ENCODE data around the gene NRXN2. TPM values are rescaled to one million over a fixed set of nuclear protein-coding genes. Genes with fewer than 3 reads are reported as not detected.

The NRXN2 gene
- total and polyA plus RNA-seq, 5 donors from 2014 or later, result 0.42 TPM; not detected in 4

DNA sequence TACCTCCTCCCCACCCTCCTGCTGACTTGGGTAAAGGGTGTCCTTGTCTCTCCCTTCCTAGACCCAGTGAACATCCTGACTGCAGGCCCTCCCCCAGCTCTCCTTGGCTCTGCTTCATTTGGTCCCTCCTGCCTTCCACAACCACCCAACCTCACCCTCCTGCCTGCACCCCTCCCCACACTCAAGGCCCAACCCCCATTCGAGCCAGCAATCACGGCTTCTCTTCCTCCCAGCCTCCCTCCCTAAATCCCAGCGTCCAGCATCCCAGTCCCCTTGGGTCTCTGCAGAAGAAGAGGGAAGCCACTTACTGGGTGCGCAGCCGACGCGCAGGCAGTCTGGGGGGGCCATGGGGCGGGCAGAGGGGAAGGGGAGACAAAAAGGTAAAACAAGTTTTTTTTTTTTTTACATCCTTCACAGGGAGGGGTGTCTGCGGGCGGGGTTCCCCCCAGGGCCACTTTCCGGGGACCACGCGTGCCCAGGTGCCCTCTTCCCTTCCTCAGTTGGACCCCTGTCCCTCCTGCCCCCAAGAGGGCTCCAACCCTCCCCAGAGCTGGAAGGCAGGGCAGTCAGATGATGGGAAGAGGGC lies 69.5 kb downstream of the NRXN2 start:
- Histone ChIP-seq H3K36me3 (ENCODE audit: control insufficient read depth, insufficient read depth, low read length) (no peaks in the 10 kb centered on the region), H3K27ac (ENCODE audit: insufficient read depth, low read length, poor library complexity, severe bottlenecking) (no peak overlapping the region), H3K27me3 (ENCODE audit: control insufficient read depth, insufficient read depth, low read length) (no peaks in the 10 kb centered on the region), H3K4me1 (ENCODE audit: control insufficient read depth, insufficient read depth, low read length, poor library complexity, severe bottlenecking) (no peaks in the 10 kb centered on the region), H3K9me3 (ENCODE audit: control insufficient read depth in 2 of 2, low read length in 2 of 2) (no peaks in the 10 kb centered on the region), H3K4me3 (ENCODE audit: low read depth, low read length) (no peak overlapping the region)
- Mint-ChIP-seq H3K4me1 (peaks cover 0 to 6% (median 2%) of the 10 kb centered on the region in 4 donors), H3K4me3 (no peak overlapping the region), H3K27me3 (peaks cover 24% of the 10 kb centered on the region), H3K9me3 (peaks cover 0 to 1% (median 0%) of the 10 kb centered on the region in 7 donors), H3K27ac (no peak overlapping the region), H3K36me3 (no peaks in the 10 kb centered on the region)
- ATAC-seq (ENCODE audit: low read depth in 2 of 2) (peak in 1 of 2 donors; percentile 10), DNase-seq (no peak)

DNA sequence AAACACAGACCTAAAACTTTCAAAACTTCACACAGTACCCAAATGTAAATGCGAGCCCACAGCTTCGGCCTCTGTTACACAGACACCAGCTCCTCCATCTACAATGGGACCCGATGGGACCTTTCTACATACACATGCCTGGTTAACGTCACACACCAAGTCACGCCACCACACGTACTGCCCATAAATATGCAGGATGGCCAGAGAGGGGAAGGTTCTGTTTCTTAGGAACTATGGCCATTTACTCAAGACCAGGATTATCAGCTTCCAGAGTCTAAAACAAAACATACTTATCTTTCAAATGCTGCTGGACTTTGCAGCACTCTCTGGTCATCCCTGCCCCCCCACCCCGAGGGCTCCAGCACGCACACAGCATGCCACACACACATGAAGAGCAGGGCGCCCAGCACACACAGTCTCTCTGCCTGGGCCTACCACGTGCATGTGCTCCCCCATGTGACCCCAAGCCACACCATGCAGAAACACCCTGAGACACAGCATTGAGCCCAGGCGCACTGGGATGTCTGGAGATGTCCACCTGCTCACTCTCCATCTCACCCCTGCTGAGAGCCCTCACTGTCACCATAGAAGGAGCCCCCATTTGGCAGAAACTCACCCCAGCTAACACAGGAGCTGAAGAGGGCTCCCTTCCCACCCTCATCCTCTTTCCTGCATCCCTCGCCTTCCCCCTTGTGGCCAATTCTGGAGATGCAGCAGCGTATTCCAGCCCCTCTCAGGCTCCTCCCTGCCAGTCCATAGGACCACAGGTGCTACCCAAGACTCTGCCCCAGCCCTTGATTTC lies 70.2 kb downstream of the NRXN2 start:
- Mint-ChIP-seq H3K27me3 (peaks cover 24% of the 10 kb centered on the region), H3K36me3 (no peaks in the 10 kb centered on the region), H3K4me1 (peaks cover 0 to 6% (median 2%) of the 10 kb centered on the region in 4 donors), H3K4me3 (no peak overlapping the region), H3K9me3 (peaks cover 0 to 1% (median 0%) of the 10 kb centered on the region in 7 donors), H3K27ac (peak overlapping the region in 1 of 3 donors; percentile 20)
- Histone ChIP-seq H3K36me3 (ENCODE audit: control insufficient read depth, insufficient read depth, low read length) (no peaks in the 10 kb centered on the region), H3K27me3 (ENCODE audit: control insufficient read depth, insufficient read depth, low read length) (no peaks in the 10 kb centered on the region), H3K4me1 (ENCODE audit: control insufficient read depth, insufficient read depth, low read length, poor library complexity, severe bottlenecking) (no peaks in the 10 kb centered on the region), H3K9me3 (ENCODE audit: control insufficient read depth in 2 of 2, low read length in 2 of 2) (no peaks in the 10 kb centered on the region), H3K27ac (ENCODE audit: insufficient read depth, low read length, poor library complexity, severe bottlenecking) (no peak overlapping the region), H3K4me3 (ENCODE audit: low read depth, low read length) (no peak overlapping the region)
- ATAC-seq (ENCODE audit: low read depth in 2 of 2) (peak; percentile 32 to 60), DNase-seq (peak; percentile 42 to 60 (median 55))

DNA sequence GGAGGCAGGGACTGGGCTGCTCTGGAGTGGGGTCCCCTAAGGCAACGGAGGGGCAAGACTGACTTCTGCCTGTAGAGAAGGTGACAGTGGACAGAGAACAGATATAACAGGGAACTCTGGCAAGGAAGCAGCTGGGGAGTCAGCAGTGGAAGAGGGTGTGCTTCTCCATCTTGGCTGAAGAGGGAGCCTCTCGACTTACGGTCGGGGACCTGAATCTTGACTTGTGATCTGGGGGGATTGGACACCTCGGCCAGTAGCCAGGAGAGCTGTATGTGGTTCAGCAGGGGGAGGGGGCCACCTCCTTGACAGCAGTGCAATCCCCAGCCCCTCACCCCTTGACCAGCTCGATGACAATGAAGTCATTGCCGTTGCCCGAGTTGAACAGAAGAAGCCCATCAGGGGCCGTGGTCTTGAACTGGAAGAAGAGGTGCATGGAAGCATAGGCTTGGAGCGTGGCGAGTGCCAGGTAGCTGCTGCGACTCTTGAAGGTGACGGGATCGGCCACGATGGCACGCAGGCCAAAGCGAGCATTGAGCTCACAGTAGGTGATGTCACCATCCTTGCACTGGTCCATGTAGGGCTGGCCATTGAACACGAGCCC lies 72.0 kb downstream of the NRXN2 start:
- ATAC-seq (ENCODE audit: low read depth in 2 of 2) (no peak), DNase-seq (peak in 1 of 3 donors; percentile 11)
- H3K4me3 ChIP-seq (ENCODE audit: low read depth, low read length), result no peak overlapping the region
- Mint-ChIP-seq H3K36me3 (no peaks in the 10 kb centered on the region), H3K27ac (no peak overlapping the region), H3K9me3 (peaks cover 0 to 1% (median 0%) of the 10 kb centered on the region in 7 donors), H3K27me3 (peaks cover 20% of the 10 kb centered on the region), H3K4me3 (no peak overlapping the region), H3K4me1 (peaks cover 0 to 4% (median 2%) of the 10 kb centered on the region in 4 donors)
- H3K4me1 ChIP-seq (ENCODE audit: control insufficient read depth, insufficient read depth, low read length, poor library complexity, severe bottlenecking), result no peaks in the 10 kb centered on the region
- no peaks in the 10 kb centered on the region for H3K9me3 ChIP-seq (ENCODE audit: control insufficient read depth in 2 of 2, low read length in 2 of 2)
- H3K27ac ChIP-seq (ENCODE audit: insufficient read depth, low read length, poor library complexity, severe bottlenecking), result no peak overlapping the region
- no peaks in the 10 kb centered on the region for H3K27me3 ChIP-seq (ENCODE audit: control insufficient read depth, insufficient read depth, low read length)
- no peaks in the 10 kb centered on the region for H3K36me3 ChIP-seq (ENCODE audit: control insufficient read depth, insufficient read depth, low read length)

GRCh38 chr11:64649291-64649697 lies 73.7 kb downstream of the NRXN2 start:
- Histone ChIP-seq H3K36me3 (ENCODE audit: control insufficient read depth, insufficient read depth, low read length) (no peaks in the 10 kb centered on the region), H3K4me3 (ENCODE audit: low read depth, low read length) (no peak overlapping the region), H3K4me1 (ENCODE audit: control insufficient read depth, insufficient read depth, low read length, poor library complexity, severe bottlenecking) (no peaks in the 10 kb centered on the region), H3K27ac (ENCODE audit: insufficient read depth, low read length, poor library complexity, severe bottlenecking) (no peak overlapping the region), H3K27me3 (ENCODE audit: control insufficient read depth, insufficient read depth, low read length) (no peaks in the 10 kb centered on the region), H3K9me3 (ENCODE audit: control insufficient read depth in 2 of 2, low read length in 2 of 2) (no peaks in the 10 kb centered on the region)
- H3K9me3 Mint-ChIP-seq, result peaks cover 0 to 1% (median 0%) of the 10 kb centered on the region in 7 donors
- DNase-seq, result no peak
- no peaks in the 10 kb centered on the region for H3K36me3 Mint-ChIP-seq
- H3K27me3 Mint-ChIP-seq, result peaks cover 29% of the 10 kb centered on the region
- H3K4me3 Mint-ChIP-seq, result no peak overlapping the region
- peaks cover 0 to 8% (median 2%) of the 10 kb centered on the region in 4 donors for H3K4me1 Mint-ChIP-seq
- no peak overlapping the region for H3K27ac Mint-ChIP-seq
- no peak for ATAC-seq (ENCODE audit: low read depth in 2 of 2)

GRCh38 chr11:64648551-64648950 lies 74.4 kb downstream of the NRXN2 start:
- Histone ChIP-seq H3K4me1 (ENCODE audit: control insufficient read depth, insufficient read depth, low read length, poor library complexity, severe bottlenecking) (no peaks in the 10 kb centered on the region), H3K36me3 (ENCODE audit: control insufficient read depth, insufficient read depth, low read length) (no peaks in the 10 kb centered on the region), H3K9me3 (ENCODE audit: control insufficient read depth in 2 of 2, low read length in 2 of 2) (no peaks in the 10 kb centered on the region), H3K27me3 (ENCODE audit: control insufficient read depth, insufficient read depth, low read length) (no peaks in the 10 kb centered on the region), H3K27ac (ENCODE audit: insufficient read depth, low read length, poor library complexity, severe bottlenecking) (no peak overlapping the region), H3K4me3 (ENCODE audit: low read depth, low read length) (no peak overlapping the region)
- ATAC-seq (ENCODE audit: low read depth in 2 of 2), result no peak
- Mint-ChIP-seq H3K4me1 (peaks cover 0 to 11% (median 2%) of the 10 kb centered on the region in 4 donors), H3K9me3 (peaks cover 0 to 3% (median 0%) of the 10 kb centered on the region in 7 donors), H3K4me3 (no peak overlapping the region), H3K27me3 (peaks cover 36% of the 10 kb centered on the region), H3K27ac (no peak overlapping the region), H3K36me3 (no peaks in the 10 kb centered on the region)
- DNase-seq, result no peak

DNA sequence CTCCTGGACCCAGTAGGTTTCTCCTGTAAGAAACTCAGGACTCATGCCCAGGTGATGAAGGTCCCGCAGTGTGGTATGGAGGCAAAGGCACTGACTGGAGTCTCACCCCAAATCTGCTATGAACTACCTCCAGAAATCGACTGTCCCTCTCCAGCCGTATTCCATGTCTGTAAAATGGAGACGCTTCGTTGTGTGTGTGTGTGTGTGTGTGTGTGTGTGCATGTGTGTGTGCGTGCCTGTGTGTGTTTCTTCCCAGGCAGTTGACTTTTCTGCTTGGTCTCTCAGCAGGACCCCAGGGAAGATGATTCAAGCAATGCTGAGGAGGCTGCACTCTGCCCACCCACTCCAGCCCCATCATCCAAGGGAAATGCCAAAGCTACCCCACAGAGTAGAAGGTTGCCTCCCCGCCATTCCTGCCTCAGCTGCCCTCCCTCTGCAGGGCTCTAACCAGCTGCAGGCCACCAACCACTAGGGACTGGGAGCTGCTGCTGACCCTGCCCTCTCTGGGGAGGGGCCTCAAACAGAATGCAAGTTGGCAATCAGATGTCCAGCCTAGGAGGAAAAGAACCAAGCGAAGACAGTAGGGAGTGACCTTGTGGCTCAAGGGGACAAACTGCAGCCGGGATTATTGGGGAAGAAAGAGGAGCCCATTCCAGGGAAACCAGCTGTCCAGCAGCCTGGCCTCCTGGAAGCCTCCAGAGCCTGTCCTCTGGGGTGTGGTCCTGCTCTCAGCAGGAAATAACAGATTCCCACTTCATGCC lies 75.8 kb downstream of the NRXN2 start:
- Histone ChIP-seq H3K9me3 (ENCODE audit: control insufficient read depth in 2 of 2, low read length in 2 of 2) (no peaks in the 10 kb centered on the region), H3K4me1 (ENCODE audit: control insufficient read depth, insufficient read depth, low read length, poor library complexity, severe bottlenecking) (no peaks in the 10 kb centered on the region), H3K4me3 (ENCODE audit: low read depth, low read length) (no peak overlapping the region), H3K27ac (ENCODE audit: insufficient read depth, low read length, poor library complexity, severe bottlenecking) (no peak overlapping the region), H3K27me3 (ENCODE audit: control insufficient read depth, insufficient read depth, low read length) (peaks cover under 1% of the 10 kb centered on the region), H3K36me3 (ENCODE audit: control insufficient read depth, insufficient read depth, low read length) (no peaks in the 10 kb centered on the region)
- H3K36me3 Mint-ChIP-seq, result no peaks in the 10 kb centered on the region
- no peak for DNase-seq
- peak overlapping the region in 1 of 3 donors; percentile 65 for H3K27ac Mint-ChIP-seq
- peaks cover 0 to 7% (median 0%) of the 10 kb centered on the region in 4 donors for H3K4me1 Mint-ChIP-seq
- no peak for ATAC-seq (ENCODE audit: low read depth in 2 of 2)
- H3K9me3 Mint-ChIP-seq, result peaks cover 0 to 3% (median 0%) of the 10 kb centered on the region in 7 donors
- peaks cover 34% of the 10 kb centered on the region for H3K27me3 Mint-ChIP-seq
- H3K4me3 Mint-ChIP-seq, result no peak overlapping the region

DNA sequence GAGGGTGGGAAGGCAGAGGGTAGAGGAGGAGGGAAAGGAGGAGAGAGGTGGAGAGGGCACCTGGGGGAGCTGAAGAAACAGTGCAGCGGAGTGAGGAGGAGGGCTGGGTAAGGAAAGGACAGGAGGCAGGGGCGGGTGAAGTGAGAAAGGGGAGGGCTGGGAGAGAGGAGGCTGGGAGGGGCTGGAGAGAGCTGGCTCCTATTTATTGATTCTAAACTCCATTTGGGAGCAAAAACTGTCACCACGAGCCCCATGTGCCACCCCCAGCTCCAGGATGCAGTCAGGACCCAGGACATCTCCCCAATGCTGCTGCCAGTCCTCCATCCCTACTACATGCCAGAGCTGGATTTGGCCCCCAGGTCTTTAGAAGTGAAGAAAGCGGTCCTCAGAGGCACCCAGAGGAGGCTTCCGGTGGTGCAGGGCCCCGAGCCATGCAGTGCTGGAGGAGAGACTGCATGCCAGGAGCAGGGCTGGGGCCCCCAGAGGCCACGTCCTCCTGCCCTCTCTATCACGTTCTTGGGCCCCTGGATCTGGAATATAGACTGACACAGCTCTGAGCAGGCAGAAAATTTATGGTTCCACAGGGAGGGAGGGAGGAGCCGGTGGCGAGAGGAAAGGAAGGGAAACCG lies 78.2 kb downstream of the NRXN2 start:
- DNase-seq, result peak in 1 of 3 donors; percentile 8
- no peaks in the 10 kb centered on the region for H3K36me3 Mint-ChIP-seq
- H3K27ac Mint-ChIP-seq, result no peak overlapping the region
- Histone ChIP-seq H3K27ac (ENCODE audit: insufficient read depth, low read length, poor library complexity, severe bottlenecking) (no peak overlapping the region), H3K27me3 (ENCODE audit: control insufficient read depth, insufficient read depth, low read length) (peaks cover 20% of the 10 kb centered on the region), H3K36me3 (ENCODE audit: control insufficient read depth, insufficient read depth, low read length) (no peaks in the 10 kb centered on the region), H3K4me3 (ENCODE audit: low read depth, low read length) (no peak overlapping the region), H3K9me3 (ENCODE audit: control insufficient read depth in 2 of 2, low read length in 2 of 2) (no peaks in the 10 kb centered on the region), H3K4me1 (ENCODE audit: control insufficient read depth, insufficient read depth, low read length, poor library complexity, severe bottlenecking) (no peaks in the 10 kb centered on the region)
- peaks cover 0 to 7% (median 0%) of the 10 kb centered on the region in 4 donors for H3K4me1 Mint-ChIP-seq
- peaks cover 0 to 3% (median 0%) of the 10 kb centered on the region in 7 donors for H3K9me3 Mint-ChIP-seq
- peaks cover 26% of the 10 kb centered on the region for H3K27me3 Mint-ChIP-seq
- H3K4me3 Mint-ChIP-seq, result no peak overlapping the region
- no peak for ATAC-seq (ENCODE audit: low read depth in 2 of 2)
